Stimulated activated CD4-positive, alpha-beta T cell treated with anti-CD3 and anti-CD28 coated beads, Interleukin-2, amount 100 ng/mL, for 48 hours (primary cell): ENCODE measurements around the gene ZDHHC14.

Experiments used
- DNase-seq, 2 donors: peaks; one replicate each; pipeline ENCODE4 v3.0.0-alpha.2; 2020

Gene ZDHHC14

DNA sequence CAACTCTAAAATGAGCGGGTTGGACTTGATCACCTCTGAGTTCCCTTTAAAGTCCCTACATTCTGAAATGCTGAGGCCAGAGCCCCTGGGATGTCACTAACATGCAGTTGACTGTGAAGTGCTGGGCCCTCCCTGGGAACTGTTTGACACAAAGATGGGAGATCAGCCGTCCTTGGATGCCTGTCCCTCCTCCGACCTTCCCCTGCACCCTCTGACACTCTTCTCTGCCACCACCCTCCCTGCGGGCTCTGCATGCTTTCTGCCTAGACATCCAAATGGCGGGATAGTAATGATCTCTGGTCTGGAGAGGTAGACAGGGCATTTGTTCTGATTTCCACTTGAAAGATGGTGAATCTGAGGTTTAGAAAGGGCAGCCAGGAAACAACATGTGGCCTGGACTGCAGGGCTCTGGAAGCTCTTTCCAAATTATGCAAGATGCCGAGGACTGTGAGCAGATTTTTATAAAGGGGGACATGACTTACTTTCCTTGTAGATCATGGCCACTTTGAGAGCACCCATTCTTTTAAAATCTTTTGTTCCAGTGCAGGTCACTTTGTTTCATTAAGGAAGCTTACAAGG, 113.2 kb downstream of the ZDHHC14 start:
- no peak for DNase-seq

GRCh38 chr6:157496534-157497095, 115.6 kb downstream of the ZDHHC14 start:
- DNase-seq, result no peak

DNA sequence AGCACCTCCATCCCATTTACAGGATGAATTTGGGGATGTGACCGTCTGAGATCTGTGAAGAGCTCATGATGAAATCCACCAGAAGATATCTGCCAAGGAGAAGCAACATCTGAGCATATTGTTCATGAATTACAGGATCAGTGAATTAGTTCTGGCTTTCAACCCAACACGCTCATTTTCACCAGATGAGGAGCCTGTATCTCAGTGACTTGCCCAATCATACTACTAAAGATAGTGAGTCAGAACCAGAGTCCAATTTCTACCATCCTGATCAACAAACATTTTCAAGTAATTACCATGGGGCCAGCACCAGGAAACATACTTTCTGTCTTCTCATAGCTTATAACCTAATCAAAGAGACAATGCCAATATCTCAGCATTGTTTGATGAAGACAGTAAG, 116.6 kb downstream of the ZDHHC14 start:
- no peak for DNase-seq

DNA sequence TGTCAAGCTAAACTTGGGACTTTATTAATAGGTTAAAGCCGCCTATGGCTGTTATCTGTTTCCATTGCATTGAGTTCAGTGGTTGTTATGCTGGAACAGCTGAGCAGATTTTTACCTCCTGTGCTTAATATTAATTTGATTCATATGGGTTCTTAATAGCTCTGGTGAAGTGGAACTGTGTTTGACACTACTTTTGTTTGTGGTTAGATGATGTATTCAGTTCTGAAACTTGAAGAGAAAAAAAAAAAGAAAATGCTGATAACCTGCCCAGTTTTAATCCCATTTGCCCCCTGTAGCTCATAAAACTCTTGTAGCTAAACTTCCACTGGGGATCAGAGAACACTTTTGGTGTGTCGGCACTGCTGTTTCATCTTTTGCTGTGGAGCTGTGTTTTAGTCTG, 117.8 kb downstream of the ZDHHC14 start:
- no peak for DNase-seq

- no peak for DNase-seq
These were observed 119.0 kb downstream of the ZDHHC14 start for GRCh38 chr6:157500022-157500421.

DNA sequence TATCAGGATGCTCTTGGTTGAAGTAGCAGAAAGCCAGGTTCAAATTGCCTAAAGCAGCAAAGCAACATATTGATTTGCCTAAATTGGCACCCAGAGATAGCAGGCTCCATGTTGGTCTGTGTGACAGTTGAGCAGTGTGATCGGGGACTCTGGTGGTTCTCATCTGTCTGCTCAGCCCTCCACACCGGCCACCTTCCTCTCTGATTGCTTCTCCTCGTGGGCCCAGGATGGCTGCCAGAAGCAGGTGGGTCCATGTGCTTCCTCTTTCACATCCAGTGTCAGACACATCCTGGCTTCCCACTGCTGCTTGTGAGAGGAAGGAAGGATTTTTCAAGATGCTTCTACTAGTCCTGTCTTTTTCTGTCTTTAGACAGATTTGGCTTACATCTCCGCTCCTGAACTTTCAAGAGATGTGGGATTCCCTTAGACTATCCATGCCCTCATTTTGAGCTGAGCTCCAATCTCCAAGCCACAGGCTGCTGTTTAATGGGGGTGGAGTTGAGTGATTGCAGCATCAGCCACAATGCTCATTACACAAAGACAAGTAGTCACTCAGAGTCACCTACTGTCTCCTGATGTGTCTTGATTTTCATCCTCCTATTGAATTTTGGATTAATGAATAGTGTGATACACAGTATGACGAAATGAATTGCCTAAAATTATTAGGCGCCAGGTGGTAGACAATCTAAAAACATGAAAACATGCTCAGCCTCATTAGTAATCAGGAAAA, 122.2 kb downstream of the ZDHHC14 start:
- DNase-seq, result no peak

GRCh38 chr6:157505912-157506491, 125.0 kb downstream of the ZDHHC14 start:
- DNase-seq, result no peak

DNA sequence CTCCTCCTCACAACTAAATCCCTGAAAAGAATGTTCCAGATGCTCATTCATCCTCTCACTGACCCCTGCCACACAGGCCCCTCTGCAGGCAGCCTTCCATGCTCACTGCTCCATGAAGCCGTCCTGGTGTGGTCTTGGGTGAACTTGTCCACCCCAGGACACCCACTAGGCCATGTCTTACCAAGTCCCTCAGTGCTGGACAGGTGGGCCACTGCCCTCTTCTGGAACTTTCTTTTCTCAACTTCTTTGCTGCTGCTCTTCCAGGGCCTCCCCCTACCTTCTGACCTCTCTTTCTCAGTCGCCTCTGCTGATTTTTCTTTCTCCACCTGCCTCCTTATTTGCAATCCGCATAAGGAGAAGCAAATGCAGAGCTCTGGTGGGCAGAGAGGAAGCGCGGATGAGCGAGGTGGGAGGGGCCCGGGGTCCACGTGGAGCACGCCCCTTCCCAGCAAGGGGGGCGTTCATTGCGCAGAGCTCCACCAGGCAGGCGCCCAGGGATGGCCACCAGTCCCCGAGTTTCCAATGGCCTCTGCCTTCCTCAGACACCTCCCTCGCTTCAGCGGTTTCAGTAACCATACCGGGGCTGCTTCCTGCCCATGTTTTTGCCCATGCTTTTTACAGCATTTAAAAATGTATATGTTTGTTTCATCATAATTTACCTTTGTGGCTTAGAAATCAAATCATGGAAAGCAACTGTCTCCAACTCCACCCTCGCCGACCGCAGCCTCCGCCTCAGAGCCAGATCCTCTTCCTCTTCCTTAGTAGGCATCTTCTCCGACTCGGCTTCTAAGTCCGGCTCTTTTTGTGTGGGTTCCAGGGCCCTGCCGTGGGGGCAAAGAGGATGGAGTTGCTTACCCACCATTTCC, 129.6 kb downstream of the ZDHHC14 start:
- no peak for DNase-seq

- DNase-seq, result no peak
These were observed 130.8 kb downstream of the ZDHHC14 start for GRCh38 chr6:157511682-157512381.

DNA sequence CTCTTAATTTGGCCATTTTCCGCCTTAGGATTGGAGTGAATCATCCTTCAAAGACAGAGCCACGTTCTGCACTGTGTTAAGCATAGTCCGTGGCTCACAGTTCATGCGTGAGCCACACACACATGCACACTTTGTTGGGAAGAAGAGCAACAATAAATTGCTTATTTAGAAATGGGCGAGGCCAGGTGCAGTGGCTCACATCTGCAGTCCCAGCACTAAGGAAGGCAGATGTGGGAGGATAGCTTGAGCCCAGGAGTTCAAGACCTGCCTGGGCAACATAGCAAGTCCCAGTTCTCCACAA, 131.3 kb downstream of the ZDHHC14 start:
- no peak for DNase-seq

- no peak for DNase-seq
These were observed 132.1 kb downstream of the ZDHHC14 start for GRCh38 chr6:157513004-157513603.

GRCh38 chr6:157513619-157514485, 132.9 kb downstream of the ZDHHC14 start:
- DNase-seq, result no peak

- DNase-seq, result no peak
These were observed 133.9 kb downstream of the ZDHHC14 start for GRCh38 chr6:157514659-157515496.

- DNase-seq, result no peak
These were observed 135.5 kb downstream of the ZDHHC14 start for GRCh38 chr6:157516319-157517026.

DNA sequence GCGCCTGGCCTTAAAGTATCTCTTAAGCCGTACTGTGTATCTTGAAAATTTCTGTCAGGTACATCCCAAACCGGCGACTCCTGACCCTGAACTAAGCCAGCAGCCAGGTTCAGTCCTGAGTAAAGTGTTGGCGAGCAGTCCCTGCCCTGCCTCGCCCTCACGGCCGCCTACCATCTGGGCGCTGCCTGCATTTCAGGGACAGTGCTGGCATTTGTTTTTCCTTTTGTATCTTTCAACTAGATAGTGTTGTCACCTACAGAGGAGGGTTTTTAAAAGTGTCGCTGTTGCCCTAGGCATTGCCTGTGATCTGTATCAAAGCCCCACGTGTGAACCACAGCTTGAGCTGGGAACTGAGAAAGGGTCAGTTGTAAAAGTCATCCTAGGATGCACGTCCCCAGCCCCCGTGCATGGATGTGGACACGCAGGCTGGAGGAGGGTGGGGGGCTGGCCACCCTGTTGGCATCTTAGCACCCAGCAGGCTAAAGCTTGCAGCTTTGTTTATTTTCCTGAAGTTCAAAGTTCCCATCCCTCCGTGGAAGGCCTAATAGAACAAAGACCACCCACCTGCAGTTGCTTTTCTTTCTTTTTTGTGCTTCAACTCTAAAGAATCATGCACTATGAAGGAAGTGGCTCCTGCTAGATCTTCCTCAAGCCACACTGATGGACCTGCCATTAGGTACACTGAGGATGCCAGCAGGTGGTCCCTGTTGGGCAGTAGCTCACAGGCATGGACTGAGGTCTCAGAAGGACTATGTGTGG, 136.8 kb downstream of the ZDHHC14 start:
- no peak for DNase-seq

- DNase-seq, result no peak
These were observed 137.6 kb downstream of the ZDHHC14 start for GRCh38 chr6:157518397-157519250.

DNA sequence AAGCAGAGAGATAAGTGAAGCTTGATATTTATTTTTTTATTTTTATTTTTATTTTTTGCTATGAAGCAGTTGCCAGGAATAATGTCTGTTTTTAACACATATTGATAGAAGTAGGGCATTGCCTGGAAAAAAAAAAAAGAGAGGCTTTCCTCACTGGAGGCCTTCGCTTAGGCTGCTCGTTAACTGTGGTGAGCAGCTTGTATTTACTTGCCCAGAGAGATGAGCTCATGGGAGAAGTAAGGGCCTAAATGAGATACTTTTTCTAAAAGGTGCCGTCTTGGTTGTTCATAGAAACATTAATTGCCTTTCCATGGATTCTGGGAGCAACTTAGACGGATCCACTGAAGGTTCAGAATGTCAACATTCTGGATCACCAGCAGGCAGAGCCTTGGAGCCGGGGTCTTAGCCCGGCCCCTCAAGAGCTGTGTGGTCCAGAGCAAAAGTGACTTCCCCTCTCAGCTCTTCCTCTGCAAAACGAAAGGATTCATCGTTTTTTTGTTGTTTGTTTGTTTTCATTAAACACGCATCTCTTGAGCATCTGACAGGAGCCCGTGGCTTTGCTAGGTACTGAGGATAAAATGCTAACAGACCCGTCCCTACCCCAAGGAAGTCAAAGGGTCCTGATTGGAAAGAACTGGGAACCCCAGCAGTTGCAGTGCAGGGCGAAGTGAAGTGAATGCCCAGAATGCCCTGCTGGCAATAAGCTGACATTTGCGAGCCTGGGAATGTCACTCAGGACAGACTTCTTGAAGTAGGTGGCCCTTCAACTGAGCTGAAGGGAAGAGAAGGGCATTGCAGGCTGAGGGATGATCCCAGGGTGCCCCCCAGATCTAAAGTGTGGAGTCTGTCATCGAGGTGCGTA, 138.5 kb downstream of the ZDHHC14 start:
- no peak for DNase-seq
